GM12878 (cell line): ENCODE measurements around the gene ATP13A1. TPM values are rescaled to one million over a fixed set of nuclear protein-coding genes. Genes with fewer than 3 reads are reported as not detected.

ENCODE experiments used
- ATAC-seq: fragments of 200-7000 bp; cut with Tn5 transposase; 3 replicates; pipeline ENCODE4 v1.9.1; 2020; ENCODE audit warnings: mild to moderate bottlenecking, moderate library complexity
- BruUV-seq: library from RNA; stranded (reverse); fragments of 400-500 nt; replicated peaks from 2 replicates; lab custom pipeline; 2021; lab: Mats Ljungman, UMichigan
- CTCF ChIA-PET: fragments of 300-600 bp; sonication (Branson Sonifier 250); formaldehyde crosslinking; extraction: SDS; loops from one replicate; lab custom pipeline; 2021; ENCODE audit warnings: inconsistent platforms; lab: Yijun Ruan, JAX
- POLR2A ChIA-PET: fragments of 350-600 bp; formaldehyde crosslinking; extraction: SDS; loops from one replicate; lab custom pipeline; 2021; ENCODE audit warnings: inconsistent platforms; lab: Charles Lee
- RAD21 ChIA-PET: fragments of 300-600 bp; sonication (Branson Sonifier 250); formaldehyde crosslinking; loops from one replicate; lab custom pipeline; 2023; ENCODE audit warnings: antibody characterized with exemption; ENCODE audit not compliant: unreplicated experiment; lab: Charles Lee
- SMC1A ChIA-PET: fragments of 300-600 bp; sonication (Branson Sonifier 250); formaldehyde crosslinking; loops from one replicate; lab custom pipeline; 2023; ENCODE audit not compliant: unreplicated experiment, uncharacterized antibody; lab: Charles Lee
- DNase-seq: peaks from one replicate; pipeline ENCODE4 v3.0.0-alpha.2; 2011; ENCODE audit warnings: low read depth, low spot score
- FAIRE-seq: peaks from 3 replicates; lab custom pipeline; 2011; peaks lifted over from hg19 to GRCh38; lab: Jason Lieb, UNC
- H2AFZ ChIP-seq: 2 replicates; pipeline ENCODE4 v1.6.0; 2011; ENCODE audit warnings: low read depth, low read length, control low read depth; ENCODE audit not compliant: control insufficient read depth
- H3K27ac ChIP-seq: 2 replicates; pipeline ENCODE4 v1.5.1; 2011; ENCODE audit warnings: control low read depth; ENCODE audit not compliant: control insufficient read depth, insufficient read depth
- H3K27me3 ChIP-seq, 2 experiments: replicated peaks in 1 of 2; 2 replicates each; pipeline versions ENCODE4 v1.6.0 to v1.6.1; 2011; ENCODE audit warnings: low read length in 1 of 2; ENCODE audit not compliant: control insufficient read depth in 2 of 2, insufficient read depth in 2 of 2
- H3K36me3 ChIP-seq, 2 experiments: 2 replicates each; pipeline ENCODE4 v1.5.1; 2011; ENCODE audit warnings: low read length in 1 of 2; ENCODE audit not compliant: control insufficient read depth in 2 of 2, insufficient read depth in 2 of 2
- H3K4me1 ChIP-seq: 2 replicates; pipeline ENCODE4 v1.6.1; 2011; ENCODE audit warnings: mild to moderate bottlenecking, low read length, moderate library complexity, mixed read lengths; ENCODE audit not compliant: control insufficient read depth, insufficient read depth
- H3K4me2 ChIP-seq: 2 replicates; pipeline ENCODE4 v1.6.0; 2011; ENCODE audit warnings: control low read depth; ENCODE audit not compliant: control insufficient read depth, insufficient read depth
- H3K4me3 ChIP-seq: fragments of 200-600 bp; sonication (generic); 2 replicates; pipeline ENCODE4 v1.5.1; 2016
- H3K79me2 ChIP-seq: 2 replicates; pipeline ENCODE4 v1.6.0; 2011; ENCODE audit warnings: low read length; ENCODE audit not compliant: control insufficient read depth, insufficient read depth
- H3K9ac ChIP-seq: 2 replicates; pipeline ENCODE4 v1.8.0; 2011; ENCODE audit warnings: low read length, control low read depth, mixed read lengths; ENCODE audit not compliant: control insufficient read depth, insufficient read depth
- H3K9me3 ChIP-seq: replicated peaks from 3 replicates; pipeline ENCODE4 v1.5.1; 2011; ENCODE audit warnings: mild to moderate bottlenecking, low read length; ENCODE audit not compliant: control insufficient read depth, insufficient read depth
- H4K20me1 ChIP-seq: 2 replicates; pipeline ENCODE4 v1.6.0; 2011; ENCODE audit not compliant: control insufficient read depth, insufficient read depth
- CBX5 ChIP-seq: sonication (generic); IDR thresholded peaks from 2 replicates; pipeline ENCODE4 v1.6.1; 2016; ENCODE audit warnings: low read depth, moderate library complexity, mild to moderate bottlenecking, inconsistent platforms
- FOS ChIP-seq: IDR thresholded peaks from 3 replicates; pipeline ENCODE4 v1.6.1; 2011; ENCODE audit warnings: borderline replicate concordance; ENCODE audit not compliant: insufficient read length; ENCODE audit errors: extremely low read depth
- FOXM1 ChIP-seq: IDR thresholded peaks from 2 replicates; pipeline ENCODE4 v1.6.1; 2012; ENCODE audit warnings: low read depth, mild to moderate bottlenecking, inconsistent platforms, low read length, moderate library complexity
- MEF2B ChIP-seq: fragments of 450-650 bp; IDR thresholded peaks from 2 replicates; pipeline ENCODE4 v1.6.1; 2018; ENCODE audit warnings: mild to moderate bottlenecking, moderate library complexity; ENCODE audit not compliant: partially characterized antibody, poor library complexity, severe bottlenecking
- NFYB ChIP-seq: IDR thresholded peaks from 2 replicates; pipeline ENCODE4 v1.6.1; 2011; ENCODE audit warnings: low read depth, mild to moderate bottlenecking, low read length, improper control_type of control experiment, moderate library complexity; ENCODE audit not compliant: insufficient read depth
- NR2F1 ChIP-seq: fragments of 450-650 bp; conservative IDR thresholded peaks from 2 replicates; pipeline ENCODE4 v1.6.1; 2017; ENCODE audit warnings: mild to moderate bottlenecking
- RELB ChIP-seq: fragments of 450-650 bp; IDR thresholded peaks from 2 replicates; pipeline ENCODE4 v1.6.1; 2017; ENCODE audit warnings: low read depth, mild to moderate bottlenecking, moderate library complexity
- SMAD5 ChIP-seq: IDR thresholded peaks from 2 replicates; pipeline ENCODE4 v1.6.1; 2016; ENCODE audit warnings: antibody characterized with exemption, low read depth
- SREBF1 ChIP-seq: IDR thresholded peaks from 2 replicates; pipeline ENCODE4 v1.6.1; 2012; ENCODE audit warnings: mild to moderate bottlenecking, low read length
- STAT1 ChIP-seq: fragments of 450-650 bp; conservative IDR thresholded peaks from 2 replicates; pipeline ENCODE4 v1.6.1; 2014; ENCODE audit warnings: antibody characterized with exemption, mild to moderate bottlenecking
- WRNIP1 ChIP-seq: IDR thresholded peaks from 2 replicates; pipeline ENCODE4 v1.6.1; 2011; ENCODE audit warnings: low read depth, low read length, improper control_type of control experiment, borderline replicate concordance
- WGBS: methylation state at CpG from one replicate; pipeline ENCODE4 v1.1.6; 2016; ENCODE audit warnings: low lambda C conversion rate; ENCODE audit not compliant: insufficient replicate concordance, insufficient coverage; ENCODE audit errors: missing lambda C conversion rate; 5-methylcytosine and 5-hydroxymethylcytosine counted together
- in situ Hi-C: fragments of 300-500 bp; cut with MboI; formaldehyde crosslinking; loops from 9 replicates; pipeline ENCODE4 v1.14.3; 2018; ENCODE audit warnings: mixed read lengths
- intact Hi-C: fragments of 100-400 bp; cut with micrococcal nuclease; formaldehyde crosslinking; loops from one replicate; pipeline ENCODE4 v1.14.2; 2022; ENCODE audit not compliant: unreplicated experiment
- polyA plus RNA-seq, 11 experiments: library from polyadenylated mRNA; depleted of rRNA in 4 of 11; unstranded in 6 of 11; stranded (reverse) in 5 of 11; fragments of >200 nt; fragmentation: Nextera tagmentation in 4 of 11; fragmentation: Illumina TruSeq in 1 of 11; extraction: Ambion mirVana in 4 of 11; extraction: Trizol in 1 of 11; gene quantifications; 1 replicate in 1 of 11; 2 replicates in 10 of 11; pipeline versions ENCODE4 v1.2.1 to v1.2.3, GENCODE V29; 2011 to 2016; ENCODE audit warnings: inconsistent platforms in 2 of 11, missing spikeins in 2 of 11, low read depth in 1 of 11
- total RNA-seq, 4 experiments: library from RNA; depleted of rRNA in 3 of 4; stranded (reverse); fragments of >200 nt in 3 of 4; fragmentation: Illumina TruSeq in 1 of 4; extraction: Trizol in 1 of 4; gene quantifications; 2 replicates each; pipeline versions ENCODE4 v1.2.1 to v1.2.3, GENCODE V29; 2013 to 2021

The ATP13A1 gene
- total and polyA plus RNA-seq, 10 of the 15 experiments (the other 5 are each of a cell fraction or from before 2014, with no cell fraction given) = 0.37 to 91.0 (median 29.8) TPM

- ATAC-seq = no peak
- H3K4me3 ChIP-seq = no peak overlapping the region
- no peak overlapping the region for H3K9ac ChIP-seq
- no peak overlapping the region for H2AFZ ChIP-seq
- no peak overlapping the region for H3K27ac ChIP-seq
- ChIA-PET SMC1A (interaction anchor here (1.4 to 1.5 kb wide), 2 partner anchors 10 to 26 kb away, joined by 3 to 6 read pairs; no protein-coding TSS in a partner anchor), CTCF (interaction anchor here (0.8 to 1.0 kb wide), 2 partner anchors 17 to 91 kb away, joined by 3 read pairs; no protein-coding TSS in a partner anchor), POLR2A (interaction anchor here (0.7 to 1.2 kb wide), 2 partner anchors 15 to 88 kb away, joined by 3 to 5 read pairs; no protein-coding TSS in a partner anchor), RAD21 (interaction anchor here (0.7 kb wide), 1 partner anchor 91 kb away, joined by 3 read pairs; no protein-coding TSS in a partner anchor)
- TF ChIP-seq MEF2B (no peak), RELB (no peak), FOXM1 (no peak), NR2F1 (no peak), STAT1 (no peak), SREBF1 (no peak), WRNIP1 (no peak), FOS (no peak), CBX5 (no peak), SMAD5 (no peak), NFYB (no peak)
- no TSS peak for BruUV-seq
- no peak for DNase-seq
- H3K36me3 ChIP-seq = no peaks in the 10 kb centered on the region; a peak in 2 of 4 replicates
- FAIRE-seq = no peak
- no peaks in the 10 kb centered on the region for H3K27me3 ChIP-seq
- intact Hi-C loops (no loop called here), in situ Hi-C loops (no loop called here)
- H3K9me3 ChIP-seq = no peaks in the 10 kb centered on the region
- no peak overlapping the region for H3K4me2 ChIP-seq
- 99% methylated on average over 4 of the region's 5 CpGs for whole genome bisulfite sequencing
- H3K4me1 ChIP-seq = 0 out of 2 replicates have a peak, but pooled peaks cover 5% of the 10 kb centered on the region
- no peaks in the 10 kb centered on the region for H3K79me2 ChIP-seq
- no peaks in the 10 kb centered on the region for H4K20me1 ChIP-seq
Measured at GRCh38 chr19:19623383-19623782, 40.1 kb downstream of the ATP13A1 start.
